HG03175 (cell line): Measurements from ENCODE around the gene ANO5.
"Not testable (repeated sequence)": the region's sequence is repeated elsewhere in the genome, so short reads cannot be mapped to it uniquely, and the experiment has no call there.

Source experiments
- ATAC-seq: cut with Tn5 transposase; IDR thresholded peaks from one replicate; pipeline ENCODE4 v1.9.1; 2021; ENCODE audit warnings: mild to moderate bottlenecking, moderate library complexity; ENCODE audit not compliant: unreplicated experiment

The ANO5 gene

DNA sequence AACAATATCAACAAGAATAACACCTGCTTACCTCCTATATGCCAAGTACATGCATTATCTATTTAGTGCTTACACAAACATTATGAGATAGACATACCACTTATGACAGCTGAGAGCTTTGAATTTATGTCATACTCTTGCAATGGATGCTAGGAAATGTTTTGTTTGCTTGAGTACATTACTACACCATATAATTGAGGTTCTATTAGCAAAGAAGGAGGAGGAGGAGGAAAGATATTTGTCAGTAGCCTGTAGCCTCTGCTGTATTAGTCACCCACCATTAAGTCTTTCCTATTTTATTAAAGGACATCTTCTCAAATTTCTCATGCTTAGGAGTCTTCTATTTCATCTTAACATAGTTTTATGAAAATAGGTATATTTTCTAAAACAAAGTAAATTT, 6.4 kb downstream of the ANO5 start:
- ATAC-seq, result no peak

DNA sequence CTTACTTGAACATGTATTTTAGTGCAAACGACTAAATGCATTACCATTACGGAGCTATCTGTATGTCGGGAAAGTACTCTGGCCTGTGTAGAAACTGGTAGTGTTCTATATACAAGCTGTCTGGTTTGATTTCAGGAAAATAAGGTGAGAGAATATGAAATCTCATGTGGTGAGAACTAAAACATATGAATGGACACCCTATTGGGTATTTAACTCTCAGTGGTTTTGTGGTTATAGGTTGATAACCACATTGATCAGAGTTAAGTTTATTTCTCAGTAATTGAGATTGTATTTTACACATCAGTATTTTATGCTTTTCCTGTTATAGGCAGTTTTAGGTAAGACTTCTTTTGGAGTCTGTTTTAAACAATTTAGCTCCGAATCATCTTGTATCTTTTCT, 10.4 kb downstream of the ANO5 start:
- ATAC-seq, result no peak

GRCh38 chr11:22207162-22207561, 14.3 kb downstream of the ANO5 start:
- no peak for ATAC-seq

GRCh38 chr11:22208151-22208858, 15.4 kb downstream of the ANO5 start:
- ATAC-seq, result no peak

DNA sequence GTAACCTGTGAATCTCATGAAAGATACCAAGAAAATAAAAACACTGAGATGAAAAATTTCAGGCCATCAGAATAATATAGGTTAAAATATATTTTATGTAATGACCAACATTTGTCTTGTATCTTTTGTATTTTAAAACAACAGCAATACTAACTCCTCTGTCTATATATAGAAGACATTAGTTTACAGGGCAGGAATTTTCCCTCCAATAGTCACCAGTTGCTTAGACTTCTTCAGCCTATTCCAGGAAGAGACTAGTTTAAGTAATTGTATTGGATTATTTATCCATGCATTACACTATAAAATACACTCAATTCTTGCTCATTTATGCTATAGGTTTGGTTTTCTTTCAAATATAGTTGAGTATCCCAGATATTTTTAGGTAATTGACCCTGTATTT, 24.1 kb downstream of the ANO5 start:
- ATAC-seq, result no peak

GRCh38 chr11:22221143-22221542, 28.3 kb downstream of the ANO5 start:
- no peak for ATAC-seq

DNA sequence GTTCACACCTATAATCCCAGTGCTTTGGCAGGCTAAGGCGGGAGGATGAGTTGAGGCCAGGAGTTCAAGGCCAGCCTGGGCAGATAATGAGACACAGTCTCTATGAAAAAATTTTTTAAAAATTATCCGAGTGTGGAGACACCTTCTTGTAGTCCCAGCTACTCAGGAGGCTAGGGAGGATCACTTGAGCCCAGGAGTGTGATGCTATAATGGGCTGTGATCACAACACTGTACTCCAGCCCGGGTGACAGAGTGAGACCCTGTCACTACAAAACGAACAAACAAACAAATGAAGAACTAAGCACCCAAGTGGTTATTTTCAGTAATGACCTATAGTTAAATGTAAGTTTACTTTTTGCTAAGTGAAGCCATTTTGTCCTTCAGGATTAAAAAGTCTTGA, 32.3 kb downstream of the ANO5 start:
- ATAC-seq, result no peak

DNA sequence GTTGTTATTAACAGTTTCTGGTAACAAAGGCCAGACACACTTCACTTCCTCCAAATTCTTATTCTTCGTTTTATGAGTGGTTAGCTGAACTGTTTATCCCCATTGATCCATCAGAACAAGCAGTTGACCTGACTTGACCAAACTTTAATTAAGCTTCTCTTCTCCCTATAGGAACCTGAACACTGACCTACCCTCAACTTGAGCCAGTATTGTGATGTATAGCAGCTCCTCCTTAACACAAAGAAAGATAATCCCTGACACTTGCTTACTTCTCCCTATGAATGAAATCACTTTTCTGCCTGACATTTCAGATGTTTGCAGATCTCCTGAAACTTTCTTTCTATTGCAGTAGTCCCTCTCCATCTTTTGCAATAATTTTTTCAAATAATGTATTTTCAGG, 41.9 kb downstream of the ANO5 start:
- no peak for ATAC-seq

DNA sequence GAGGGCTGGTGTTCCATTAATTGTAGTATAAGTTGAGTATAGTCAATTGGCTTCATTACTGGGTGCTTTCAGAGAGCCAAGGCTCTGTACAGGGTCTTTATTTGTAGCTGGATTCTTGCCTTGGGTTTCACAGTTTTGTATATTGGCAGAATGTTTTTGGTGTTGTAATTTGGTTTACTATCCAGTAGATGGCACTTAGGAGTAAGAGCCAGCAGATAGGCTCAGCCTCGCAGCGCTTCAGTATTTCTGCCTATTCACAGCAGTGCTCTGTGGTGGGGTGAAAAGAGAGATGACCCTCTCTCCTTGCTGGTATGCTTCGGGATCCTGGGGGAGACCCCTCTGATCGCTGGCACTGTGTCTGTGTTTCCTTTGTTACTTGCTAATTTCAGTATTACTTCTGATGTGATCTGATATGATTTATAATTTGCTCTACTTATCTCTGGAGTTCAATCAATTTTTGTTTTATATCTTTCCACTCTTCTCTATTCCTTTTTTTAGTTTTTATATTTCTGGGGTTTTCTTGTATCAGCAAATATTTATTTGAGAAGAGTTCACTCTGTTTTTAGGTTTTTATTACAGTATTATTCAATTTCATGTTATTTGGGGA, 52.2 kb downstream of the ANO5 start:
- peak; percentile 98 for ATAC-seq

DNA sequence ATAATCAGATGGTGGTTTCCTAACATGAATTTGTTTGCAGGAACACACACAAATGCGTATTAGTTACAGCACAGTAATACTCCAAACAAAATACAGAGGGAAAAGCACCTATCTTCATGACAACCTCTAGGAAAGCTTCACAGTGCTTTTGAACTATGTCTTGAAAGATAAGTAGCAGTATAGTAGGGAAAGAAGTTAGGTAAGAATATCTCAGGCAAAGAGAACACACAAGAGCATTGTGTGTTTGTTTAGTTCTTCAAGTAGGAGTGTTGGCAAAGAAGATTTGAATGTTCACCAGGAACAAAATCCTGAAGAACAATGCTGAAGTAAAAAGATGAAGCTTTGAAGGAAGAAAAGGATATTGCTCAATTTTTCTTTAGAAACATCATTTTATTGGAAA, 54.1 kb downstream of the ANO5 start:
- ATAC-seq, result no peak

GRCh38 chr11:22249871-22250270, 57.0 kb downstream of the ANO5 start:
- ATAC-seq, result no peak

DNA sequence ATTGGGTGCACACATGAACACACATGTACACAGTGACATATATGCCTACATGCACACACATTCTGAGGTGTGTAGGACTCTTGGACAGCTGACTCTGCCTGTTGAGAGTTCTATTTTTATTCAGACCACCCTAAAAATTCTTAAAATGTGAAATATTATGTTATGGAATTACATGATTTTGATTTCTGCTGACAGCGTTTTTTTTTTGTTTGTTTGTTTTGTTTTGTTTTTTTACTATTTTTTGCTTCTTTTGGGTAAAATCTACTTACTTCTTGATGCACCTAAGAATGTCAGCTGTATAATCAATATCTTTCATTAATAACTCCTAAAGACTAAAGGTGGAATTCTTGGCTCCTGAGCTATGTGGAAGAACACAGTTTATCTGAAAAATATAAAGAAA, 64.0 kb downstream of the ANO5 start:
- ATAC-seq, result no peak

- ATAC-seq, result no peak
Measured at GRCh38 chr11:22263613-22264012, 70.7 kb downstream of the ANO5 start.

- ATAC-seq, result not testable (repeated sequence)
Measured at GRCh38 chr11:22268983-22269624, 76.2 kb downstream of the ANO5 start.

DNA sequence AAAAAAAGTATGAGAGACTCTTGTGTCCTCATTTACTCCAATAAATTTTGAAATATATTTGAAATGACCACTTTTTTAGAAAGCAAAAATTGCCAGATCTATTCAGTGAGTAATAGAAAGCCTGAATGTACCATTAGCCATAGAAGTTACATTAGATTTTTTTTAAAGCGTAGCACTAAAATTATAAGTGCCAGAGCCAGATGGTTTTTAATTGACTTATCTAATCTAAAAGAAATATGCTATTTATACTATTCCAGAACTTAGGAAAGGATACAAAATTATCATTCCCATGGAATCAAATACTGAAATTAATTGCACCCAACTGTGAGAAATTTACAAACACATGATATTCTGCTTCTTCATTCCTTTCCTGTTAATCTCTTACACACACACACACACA, 80.9 kb downstream of the ANO5 start:
- no peak for ATAC-seq

DNA sequence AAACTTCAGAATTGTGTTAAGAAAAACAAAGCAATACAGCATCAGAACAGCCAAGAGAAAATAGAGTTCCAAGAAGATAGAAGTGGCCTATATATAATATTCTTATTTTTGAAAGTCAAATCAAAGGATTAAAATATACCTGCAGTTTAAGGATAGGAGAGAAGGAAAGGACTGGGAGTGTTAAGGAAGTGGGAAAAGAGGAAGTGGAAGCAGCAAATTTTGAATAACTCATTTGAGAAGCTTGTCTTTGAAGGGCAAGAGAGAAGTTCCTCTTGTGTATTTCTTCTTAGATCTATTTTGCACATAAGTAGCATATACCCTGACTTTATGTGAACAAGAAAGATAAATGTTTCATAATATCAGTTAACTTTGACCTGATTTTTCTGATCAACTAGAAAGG, 82.7 kb downstream of the ANO5 start:
- ATAC-seq, result no peak

- ATAC-seq, result no peak
Measured at GRCh38 chr11:22276535-22276934, 83.7 kb downstream of the ANO5 start.

DNA sequence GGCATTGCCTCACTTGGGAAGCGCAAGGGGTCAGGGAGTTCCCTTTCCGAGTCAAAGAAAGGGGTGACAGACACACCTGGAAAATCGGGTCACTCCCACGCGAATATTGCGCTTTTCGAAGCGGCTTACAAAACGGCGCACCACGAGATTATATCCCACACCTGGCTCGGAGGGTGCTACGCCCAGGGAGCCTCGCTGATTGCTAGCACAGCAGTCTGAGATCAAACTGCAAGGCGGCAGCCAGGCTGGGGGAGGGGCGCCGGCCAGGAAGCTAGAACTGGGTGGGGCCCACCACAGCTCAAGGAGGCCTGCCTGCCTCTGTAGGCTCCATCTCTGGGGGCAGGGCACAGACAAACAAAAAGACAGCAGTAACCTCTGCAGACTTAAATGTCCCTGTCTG, 92.1 kb downstream of the ANO5 start:
- not testable (repeated sequence) for ATAC-seq

DNA sequence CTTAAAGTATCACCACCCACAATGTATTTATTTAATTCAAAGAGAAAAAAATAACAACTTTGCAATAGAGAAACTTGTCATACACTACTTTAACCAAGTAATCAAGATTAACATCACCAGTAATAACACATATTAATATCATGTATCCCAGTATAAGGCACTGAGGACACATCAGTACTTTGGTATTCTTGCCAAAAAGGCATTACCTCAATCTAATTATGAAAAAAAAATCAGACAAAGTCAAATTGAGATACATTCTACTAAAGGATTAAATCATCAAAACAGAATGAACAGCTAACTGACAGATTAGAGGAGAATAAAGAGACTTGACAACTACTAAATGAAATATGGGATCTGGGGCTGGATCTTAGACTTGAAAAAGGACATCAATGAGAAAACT, 109.5 kb downstream of the ANO5 start:
- ATAC-seq, result no peak

- peak; percentile 66 for ATAC-seq
Measured at GRCh38 chr11:22304337-22304961, 111.6 kb downstream of the ANO5 start.

DNA sequence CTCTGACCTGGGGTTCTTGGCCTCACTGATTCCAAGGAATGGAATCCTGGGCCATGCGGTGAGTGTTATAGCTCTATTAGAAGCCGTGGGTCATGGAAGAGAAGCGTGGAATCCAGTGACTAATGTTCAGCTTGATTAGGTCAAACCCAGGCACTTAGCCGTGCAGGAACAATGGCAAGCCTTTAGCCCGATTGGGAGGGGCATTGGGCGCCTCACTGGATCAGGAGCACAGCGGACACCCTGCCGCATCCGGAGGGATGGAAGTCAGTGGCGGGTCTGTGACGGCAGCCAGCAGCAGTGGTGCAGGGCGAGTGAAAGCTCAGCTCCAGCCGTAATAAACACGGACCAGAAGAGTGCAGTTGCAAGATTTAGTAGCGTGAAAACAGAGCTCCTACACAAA, 124.8 kb downstream of the ANO5 start:
- ATAC-seq, result no peak

DNA sequence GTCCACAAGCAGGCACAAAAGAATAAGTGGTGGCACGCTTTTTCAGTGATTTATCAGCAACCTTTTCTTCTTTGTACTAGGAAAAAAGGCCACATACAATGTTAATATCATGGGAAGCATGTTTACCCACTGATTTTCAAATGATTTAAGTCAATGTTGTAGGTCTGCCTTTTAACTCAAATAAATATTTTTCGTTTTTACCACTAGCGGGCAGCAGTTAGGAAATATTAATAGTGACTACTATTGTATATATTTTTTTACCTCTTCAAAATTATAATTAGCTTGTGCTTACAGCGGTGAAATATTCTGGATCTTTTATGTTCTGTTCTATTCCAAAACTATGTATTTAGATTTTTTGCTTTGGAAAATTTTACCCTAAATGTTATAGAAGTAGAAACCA, 138.9 kb downstream of the ANO5 start:
- ATAC-seq, result no peak
